Pancreas (tissue), 10 donors: Measurements from ENCODE around the gene HS2ST1. TPM values are rescaled to one million over a fixed set of nuclear protein-coding genes. Genes with fewer than 3 reads are reported as not detected.

Experiments
- ATAC-seq, 4 donors: fragments of 200-7000 bp; cut with Tn5 transposase; one replicate each; pipeline versions ENCODE4 v1.8.0 to v1.9.1; 2020; ENCODE audit warnings: mild to moderate bottlenecking in 4 of 4, moderate library complexity in 4 of 4
- DNase-seq, 6 donors: peaks; one replicate each; pipeline ENCODE4 v3.0.0-alpha.2; 2020
- FAIRE-seq: peaks from 2 replicates; lab custom pipeline; 2012; peaks lifted over from hg19 to GRCh38; lab: Jason Lieb, UNC
- H3K27ac ChIP-seq, 4 donors: fragments of 200-600 bp; sonication (generic); 1 replicate in 3 of 4; 2 replicates in 1 of 4; pipeline versions ENCODE4 v1.5.0 to v1.8.0; 2020
- H3K27me3 ChIP-seq, 4 donors: fragments of 200-600 bp; one replicate each; pipeline ENCODE4 v1.8.0; 2021
- H3K36me3 ChIP-seq, 3 donors: fragments of 200-600 bp; sonication (generic) in 1 of 3; one replicate each; pipeline versions ENCODE4 v1.5.0 to v1.8.0; 2020 to 2021
- H3K4me1 ChIP-seq, 3 donors: fragments of 200-600 bp; one replicate each; pipeline ENCODE4 v1.8.0; 2021
- H3K4me3 ChIP-seq, 4 donors: fragments of 200-600 bp; sonication (generic) in 2 of 4; one replicate each; pipeline versions ENCODE4 v1.5.0 to v1.8.0; 2020 to 2021
- H3K9me3 ChIP-seq, 4 donors: fragments of 200-600 bp; one replicate each; pipeline ENCODE4 v1.8.0; 2021
- WGBS, 2 donors: extraction: QIAGEN DNeasy Blood & Tissue Kit; methylation state at CpG; one replicate each; pipeline ENCODE4 v1.1.7; 2013; 5-methylcytosine and 5-hydroxymethylcytosine counted together
- intact Hi-C, 3 donors: fragments of 100-400 bp; cut with DNase I; formaldehyde crosslinking; loops; one replicate each; pipeline versions ENCODE4 v1.11.1 to v1.14.2; 2022
- polyA plus RNA-seq, 2 donors: library from polyadenylated mRNA; stranded (reverse); fragments of 200-250 nt; gene quantifications; one replicate each; pipeline ENCODE4 v1.2.3, GENCODE V29; 2013
- total RNA-seq, 6 donors: library from RNA; stranded (reverse); fragmentation: NEBNext Ultra II Directional in 4 of 6; extraction: Animal tissue kit (Norgen Biotek cat#: 25700) in 4 of 6; gene quantifications; one replicate each; pipeline versions ENCODE4 v1.2.1 to v1.2.4, GENCODE V29; 2021 to 2023
- TF ChIP-seq, protein P1 (sequence below), 4 donors: fragments of 200-600 bp; sonication (generic) in 3 of 4; IDR thresholded peaks; one replicate each; pipeline versions ENCODE4 v1.5.0 to v1.8.0; 2021; ENCODE audit warnings: antibody characterized with exemption in 4 of 4
- donor health status: healthy with polysubstance abuse.
- donor health status: DM: no; HTN: no; CAD: no; lungs with moderate emphysema.
- donor health status: DM: no; HTN: no; CAD: no.
- donor health status: control.
- donor health status: control.
- donor health status: Bipolar disorder and iron deficiency.
- donor health status: DM: yes; HTN: yes; CAD: no.
- donor health status: DM: no; HTN: no; CAD: no.
- donor health status: DM: no; HTN: no; CAD: no.
- donor health status: DM: yes; HTN: yes; CAD: no.

Gene HS2ST1
- total and polyA plus RNA-seq, 8 donors, result 2.8 to 16.1 (median 10.9) TPM

DNA sequence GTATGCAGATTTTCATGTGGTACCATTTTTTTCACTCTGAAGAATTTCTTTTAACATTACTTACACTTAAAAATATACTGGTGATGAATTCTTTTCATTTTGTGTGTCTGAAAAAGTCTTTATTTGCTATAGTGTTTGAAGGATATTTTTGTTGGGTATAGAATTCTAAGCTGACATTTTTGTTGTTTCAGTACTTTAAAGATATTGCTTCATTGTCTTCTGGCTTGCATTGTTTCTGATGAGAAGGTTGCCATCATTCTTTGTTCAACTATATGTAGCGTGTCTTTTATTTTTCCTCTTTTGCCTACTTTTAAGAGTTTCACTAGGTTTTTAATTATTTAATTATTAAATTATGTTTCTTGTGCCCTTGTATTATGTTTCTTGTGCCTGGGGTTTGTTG is 8.0 kb downstream of the HS2ST1 start:
- TF ChIP-seq, protein P1, sequence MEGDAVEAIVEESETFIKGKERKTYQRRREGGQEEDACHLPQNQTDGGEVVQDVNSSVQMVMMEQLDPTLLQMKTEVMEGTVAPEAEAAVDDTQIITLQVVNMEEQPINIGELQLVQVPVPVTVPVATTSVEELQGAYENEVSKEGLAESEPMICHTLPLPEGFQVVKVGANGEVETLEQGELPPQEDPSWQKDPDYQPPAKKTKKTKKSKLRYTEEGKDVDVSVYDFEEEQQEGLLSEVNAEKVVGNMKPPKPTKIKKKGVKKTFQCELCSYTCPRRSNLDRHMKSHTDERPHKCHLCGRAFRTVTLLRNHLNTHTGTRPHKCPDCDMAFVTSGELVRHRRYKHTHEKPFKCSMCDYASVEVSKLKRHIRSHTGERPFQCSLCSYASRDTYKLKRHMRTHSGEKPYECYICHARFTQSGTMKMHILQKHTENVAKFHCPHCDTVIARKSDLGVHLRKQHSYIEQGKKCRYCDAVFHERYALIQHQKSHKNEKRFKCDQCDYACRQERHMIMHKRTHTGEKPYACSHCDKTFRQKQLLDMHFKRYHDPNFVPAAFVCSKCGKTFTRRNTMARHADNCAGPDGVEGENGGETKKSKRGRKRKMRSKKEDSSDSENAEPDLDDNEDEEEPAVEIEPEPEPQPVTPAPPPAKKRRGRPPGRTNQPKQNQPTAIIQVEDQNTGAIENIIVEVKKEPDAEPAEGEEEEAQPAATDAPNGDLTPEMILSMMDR (IDR thresholded peaks at IDR 0.05), result no peak
- WGBS, 2 donors, result 94 to 98% methylated on average over 1 of the region's 1 CpG
- FAIRE-seq, result no peak
- no peaks in the 10 kb centered on the region for H3K4me1 ChIP-seq
- H3K9me3 ChIP-seq, result no peaks in the 10 kb centered on the region
- no peaks in the 10 kb centered on the region for H3K36me3 ChIP-seq
- no peaks in the 10 kb centered on the region for H3K27me3 ChIP-seq
- no peak for ATAC-seq
- intact Hi-C loops, result no loop called here
- no peak overlapping the region for H3K4me3 ChIP-seq
- H3K27ac ChIP-seq, result no peak overlapping the region
- no peak for DNase-seq

DNA sequence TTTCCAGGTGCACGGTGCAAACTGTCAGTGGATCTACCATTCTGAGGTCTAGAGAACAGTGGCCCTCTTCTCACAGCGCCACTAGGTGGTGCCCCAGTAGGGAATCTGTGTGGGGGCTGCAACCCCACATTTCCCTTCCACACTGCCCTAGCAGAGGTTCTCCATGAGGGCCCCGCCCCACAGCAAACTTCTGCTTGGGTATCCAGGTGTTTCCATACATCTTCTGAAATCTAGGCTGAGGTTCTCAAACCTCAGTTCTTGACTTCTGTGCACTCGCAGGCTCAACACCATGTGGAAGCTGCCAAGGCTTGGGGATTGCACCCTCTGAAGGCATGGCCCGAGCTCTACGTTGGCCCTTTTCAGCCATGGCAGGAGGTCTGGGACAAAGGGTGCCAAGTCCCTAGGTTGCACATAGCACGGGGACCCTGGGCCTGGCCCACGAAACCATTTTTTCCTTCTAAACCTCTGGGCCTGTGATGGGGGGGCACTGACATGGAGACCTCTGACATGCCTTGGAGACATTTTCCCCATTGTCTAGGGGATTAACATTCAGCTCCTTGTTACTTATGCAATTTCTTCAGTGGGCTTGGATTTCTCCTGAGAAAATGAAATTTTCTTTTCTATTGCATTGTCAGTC is 10.0 kb downstream of the HS2ST1 start:
- TF ChIP-seq, protein P1 (IDR thresholded peaks at IDR 0.05), result no peak
- WGBS, 2 donors, result 97 to 99% methylated on average over 8 of the region's 8 CpGs

DNA sequence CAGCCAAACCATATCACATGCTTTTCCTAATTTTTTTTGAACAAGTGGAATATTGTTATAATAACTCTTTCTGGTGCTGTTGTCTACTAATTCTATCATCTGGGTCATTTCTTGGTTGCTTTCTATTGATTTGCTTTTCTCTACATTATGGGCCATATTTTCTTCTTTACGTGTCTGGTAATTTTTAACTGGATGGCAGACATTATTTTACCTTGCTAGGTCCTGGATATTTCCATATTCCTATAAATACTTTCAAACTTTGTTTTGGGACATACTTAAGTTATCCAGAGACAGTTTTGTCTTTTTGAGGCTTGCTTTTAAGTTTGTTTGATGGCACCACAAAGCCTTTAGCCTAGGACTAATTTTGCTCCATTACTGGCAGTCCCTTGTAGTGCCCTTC is 11.3 kb downstream of the HS2ST1 start:
- DNase-seq, result no peak
- peaks cover 0 to 12% (median 6%) of the 10 kb centered on the region in 3 donors for H3K4me1 ChIP-seq
- intact Hi-C loops, result no loop called here
- TF ChIP-seq, protein P1 (IDR thresholded peaks at IDR 0.05), result no peak
- no peaks in the 10 kb centered on the region for H3K27me3 ChIP-seq
- H3K36me3 ChIP-seq, result no peaks in the 10 kb centered on the region
- no peak for FAIRE-seq
- no peak overlapping the region for H3K27ac ChIP-seq
- H3K4me3 ChIP-seq, result no peak overlapping the region
- WGBS, 2 donors, result 98 to 100% methylated on average over 1 of the region's 1 CpG
- H3K9me3 ChIP-seq, result no peaks in the 10 kb centered on the region
- no peak for ATAC-seq

More for the DNA sequence above, 10.0 kb downstream of the HS2ST1 start:
- H3K4me3 ChIP-seq, result no peak overlapping the region
- no peak overlapping the region for H3K27ac ChIP-seq
- H3K4me1 ChIP-seq, result peaks cover 0 to 12% (median 6%) of the 10 kb centered on the region in 3 donors
- DNase-seq, result no peak
- H3K27me3 ChIP-seq, result no peaks in the 10 kb centered on the region
- no peak for ATAC-seq
- H3K9me3 ChIP-seq, result no peaks in the 10 kb centered on the region
- intact Hi-C loops, result no loop called here
- FAIRE-seq, result no peak
- no peaks in the 10 kb centered on the region for H3K36me3 ChIP-seq

DNA sequence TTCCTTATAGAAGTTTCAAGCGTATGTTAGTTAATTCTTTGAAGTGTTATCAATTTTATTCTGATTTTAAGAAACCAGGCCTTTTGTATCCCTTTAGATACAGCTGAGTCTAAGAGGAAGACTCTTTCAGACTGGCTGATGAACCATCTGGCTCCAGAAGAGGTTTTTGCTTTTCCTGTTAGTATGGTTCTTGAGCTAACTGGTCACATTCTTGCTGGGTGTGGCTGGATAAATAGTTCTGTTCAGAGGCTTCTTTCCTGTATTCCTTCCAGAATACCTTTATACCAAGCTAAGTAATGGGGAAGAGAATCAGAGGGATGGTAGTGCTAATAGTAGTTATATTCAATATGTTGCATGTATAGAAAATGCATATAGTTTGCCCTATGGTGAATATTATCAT is 12.4 kb downstream of the HS2ST1 start:
- H3K36me3 ChIP-seq, result no peaks in the 10 kb centered on the region
- intact Hi-C loops, result no loop called here
- WGBS, 2 donors, result 98 to 100% methylated on average over 1 of the region's 1 CpG
- TF ChIP-seq, protein P1 (IDR thresholded peaks at IDR 0.05), result no peak
- DNase-seq, result no peak
- H3K27ac ChIP-seq, result no peak overlapping the region
- no peaks in the 10 kb centered on the region for H3K9me3 ChIP-seq
- ATAC-seq, result no peak
- no peak overlapping the region for H3K4me3 ChIP-seq
- H3K4me1 ChIP-seq, result peaks cover 0 to 12% (median 6%) of the 10 kb centered on the region in 3 donors
- H3K27me3 ChIP-seq, result no peaks in the 10 kb centered on the region
- no peak for FAIRE-seq

DNA sequence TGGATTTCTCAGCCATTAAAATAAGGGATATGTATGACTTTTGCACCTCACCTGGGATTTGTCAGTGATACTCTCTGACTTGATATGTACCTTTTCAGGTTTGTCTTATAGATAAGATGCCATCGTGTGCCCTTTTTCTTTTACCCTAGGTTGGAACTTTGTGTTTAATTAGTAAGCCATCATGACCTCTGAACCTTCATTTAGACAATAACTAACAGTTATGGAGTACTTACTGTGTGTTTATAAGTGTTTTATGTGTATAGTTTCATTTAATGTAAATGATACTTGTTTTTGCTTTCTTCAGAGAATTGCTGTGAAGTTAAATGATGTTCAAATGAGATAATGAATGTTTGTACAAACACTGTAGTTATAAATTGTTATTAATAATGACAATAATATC is 14.4 kb downstream of the HS2ST1 start:
- H3K36me3 ChIP-seq, result no peaks in the 10 kb centered on the region
- intact Hi-C loops, result no loop called here
- no peak overlapping the region for H3K27ac ChIP-seq
- H3K4me3 ChIP-seq, result no peak overlapping the region
- no peaks in the 10 kb centered on the region for H3K27me3 ChIP-seq
- H3K9me3 ChIP-seq, result no peaks in the 10 kb centered on the region
- TF ChIP-seq, protein P1 (IDR thresholded peaks at IDR 0.05), result no peak
- WGBS, 2 donors, result 7% methylated on average over 1 of the region's 1 CpG
- H3K4me1 ChIP-seq, result peaks cover 0 to 12% (median 6%) of the 10 kb centered on the region in 3 donors
- no peak for DNase-seq
- no peak for ATAC-seq
- no peak for FAIRE-seq
